H9 (cell line): ENCODE data around the gene TAF11L3. TPM values are rescaled to one million over a fixed set of nuclear protein-coding genes. Genes with fewer than 3 reads are reported as not detected.

ENCODE experiments used
- DNase-seq: peaks from one replicate; pipeline ENCODE4 v3.0.0-alpha.2; 2017
- H2AFZ ChIP-seq: one replicate; pipeline ENCODE4 v1.6.1; 2013; ENCODE audit warnings: mild to moderate bottlenecking, low read length, control low read depth, moderate library complexity
- H2AK5ac ChIP-seq: 2 replicates; pipeline ENCODE4 v1.6.1; 2013; ENCODE audit warnings: low read length, control low read depth, mixed read lengths; ENCODE audit not compliant: insufficient read length
- H2BK120ac ChIP-seq: one replicate; pipeline ENCODE4 v1.6.1; 2013; ENCODE audit warnings: low read depth, mild to moderate bottlenecking, low read length, control low read depth, inconsistent platforms; ENCODE audit not compliant: poor library complexity, severe bottlenecking
- H2BK12ac ChIP-seq: 2 replicates; pipeline ENCODE4 v1.6.1; 2013; ENCODE audit warnings: low read length, control low read depth, mixed read lengths, low read depth; ENCODE audit not compliant: insufficient read length
- H2BK15ac ChIP-seq: 2 replicates; pipeline ENCODE4 v1.6.1; 2013; ENCODE audit warnings: low read depth, low read length, control low read depth
- H2BK20ac ChIP-seq: one replicate; pipeline ENCODE4 v1.6.1; 2013; ENCODE audit warnings: low read depth, mild to moderate bottlenecking, low read length, control low read depth, inconsistent platforms; ENCODE audit not compliant: poor library complexity, severe bottlenecking
- H2BK5ac ChIP-seq: 2 replicates; pipeline ENCODE4 v1.6.1; 2013; ENCODE audit warnings: low read length, control low read depth, mixed read lengths; ENCODE audit not compliant: insufficient read length
- H3K14ac ChIP-seq: 2 replicates; pipeline ENCODE4 v1.6.1; 2013; ENCODE audit warnings: low read length, control low read depth; ENCODE audit not compliant: insufficient read depth
- H3K18ac ChIP-seq: 2 replicates; pipeline ENCODE4 v1.6.1; 2013; ENCODE audit warnings: low read depth, mild to moderate bottlenecking, mixed read lengths, low read length, control low read depth; ENCODE audit not compliant: insufficient read length
- H3K23ac ChIP-seq: 2 replicates; pipeline ENCODE4 v1.6.1; 2013; ENCODE audit warnings: low read length, control low read depth, mixed read lengths, low read depth; ENCODE audit not compliant: insufficient read length
- H3K23me2 ChIP-seq: 2 replicates; pipeline ENCODE4 v1.6.1; 2013; ENCODE audit warnings: low read depth, mild to moderate bottlenecking, mixed read lengths, low read length, control low read depth; ENCODE audit not compliant: insufficient read length, poor library complexity, severe bottlenecking
- H3K27ac ChIP-seq: 2 replicates; pipeline ENCODE4 v1.5.1; 2013; ENCODE audit warnings: low read length, control low read depth, mixed read lengths, low read depth; ENCODE audit not compliant: insufficient read length
- H3K27me3 ChIP-seq: 2 replicates; pipeline ENCODE4 v1.6.1; 2013; ENCODE audit warnings: low read length, control low read depth, inconsistent platforms; ENCODE audit not compliant: insufficient read depth
- H3K4ac ChIP-seq: 2 replicates; pipeline ENCODE4 v1.6.1; 2013; ENCODE audit warnings: low read depth, mild to moderate bottlenecking, control low read depth, inconsistent platforms, low read length, moderate library complexity
- H3K4me1 ChIP-seq: 2 replicates; pipeline ENCODE4 v1.6.1; 2013; ENCODE audit warnings: low read length, control low read depth, inconsistent platforms; ENCODE audit not compliant: insufficient read depth
- H3K4me2 ChIP-seq: 2 replicates; pipeline ENCODE4 v1.6.1; 2013; ENCODE audit warnings: low read length, control low read depth, mixed read lengths; ENCODE audit not compliant: insufficient read length, insufficient read depth
- H3K56ac ChIP-seq: 2 replicates; pipeline ENCODE4 v1.6.1; 2013; ENCODE audit warnings: low read depth, mild to moderate bottlenecking, mixed read lengths, low read length, control low read depth; ENCODE audit not compliant: insufficient read length
- H3K79me1 ChIP-seq: 2 replicates; pipeline ENCODE4 v1.6.1; 2013; ENCODE audit warnings: low read depth, mild to moderate bottlenecking, moderate library complexity, low read length, control low read depth, inconsistent platforms; ENCODE audit not compliant: insufficient read depth, poor library complexity, severe bottlenecking
- H3K79me2 ChIP-seq: 2 replicates; pipeline ENCODE4 v1.6.1; 2013; ENCODE audit warnings: low read length, control low read depth, inconsistent platforms; ENCODE audit not compliant: insufficient read depth
- H3K9ac ChIP-seq: 2 replicates; pipeline ENCODE4 v1.6.1; 2013; ENCODE audit warnings: low read length, control low read depth, mixed read lengths; ENCODE audit not compliant: insufficient read length; ENCODE audit errors: extremely low read depth
- H3K9me3 ChIP-seq: one replicate; pipeline ENCODE4 v1.6.1; 2013; ENCODE audit warnings: low read depth, low read length, inconsistent platforms; ENCODE audit not compliant: control insufficient read depth
- H3T11ph ChIP-seq: one replicate; pipeline ENCODE4 v1.6.1; 2013; ENCODE audit warnings: mild to moderate bottlenecking, low read length, control low read depth, inconsistent platforms
- H4K20me1 ChIP-seq: one replicate; pipeline ENCODE4 v1.6.1; 2013; ENCODE audit not compliant: control insufficient read depth, insufficient read length, insufficient read depth
- H4K5ac ChIP-seq: 2 replicates; pipeline ENCODE4 v1.6.1; 2013; ENCODE audit warnings: low read depth, mild to moderate bottlenecking, mixed read lengths, low read length, control low read depth; ENCODE audit not compliant: insufficient read length
- H4K8ac ChIP-seq: replicated peaks from 2 replicates; pipeline ENCODE4 v1.6.1; 2013; ENCODE audit warnings: low read length, control low read depth, mixed read lengths, low read depth; ENCODE audit not compliant: insufficient read length
- H4K91ac ChIP-seq: 2 replicates; pipeline ENCODE4 v1.6.1; 2013; ENCODE audit warnings: low read depth, mild to moderate bottlenecking, moderate library complexity, mixed read lengths, low read length, control low read depth; ENCODE audit not compliant: insufficient read length
- H3K27ac Mint-ChIP-seq, 3 experiments: 2 replicates in 2 of 3; 3 replicates in 1 of 3; pipeline ENCODE4 v1.8.0; 2020 to 2021; ENCODE audit warnings: mixed read lengths in 3 of 3, mild to moderate bottlenecking in 1 of 3, moderate library complexity in 1 of 3
- H3K27me3 Mint-ChIP-seq: 2 replicates; pipeline ENCODE4 v1.8.0; 2021; ENCODE audit warnings: low read depth, mild to moderate bottlenecking, moderate library complexity, mixed read lengths
- H3K36me3 Mint-ChIP-seq, 3 experiments: 2 replicates in 2 of 3; 3 replicates in 1 of 3; pipeline ENCODE4 v1.8.0; 2020 to 2021; ENCODE audit warnings: low read depth in 3 of 3, mixed read lengths in 3 of 3; ENCODE audit not compliant: insufficient read depth in 1 of 3
- H3K4me1 Mint-ChIP-seq, 2 experiments: 2 replicates each; pipeline ENCODE4 v1.8.0; 2020; ENCODE audit warnings: mixed read lengths in 2 of 2
- H3K4me3 Mint-ChIP-seq, 2 experiments: 2 replicates in 1 of 2; 3 replicates in 1 of 2; pipeline ENCODE4 v1.8.0; 2020 to 2021; ENCODE audit warnings: mild to moderate bottlenecking in 2 of 2, mixed read lengths in 2 of 2, moderate library complexity in 1 of 2
- H3K9me3 Mint-ChIP-seq, 2 experiments: 2 replicates in 1 of 2; 3 replicates in 1 of 2; pipeline ENCODE4 v1.8.0; 2020; ENCODE audit warnings: mild to moderate bottlenecking in 2 of 2, mixed read lengths in 2 of 2, moderate library complexity in 1 of 2
- WGBS: extraction: QIAGEN DNeasy Blood & Tissue Kit; methylation state at CpG from one replicate; pipeline ENCODE4 v1.1.7; 2013; ENCODE audit warnings: missing lambda C conversion rate, low lambda C conversion rate, mixed read lengths; ENCODE audit not compliant: insufficient read length; ENCODE audit errors: extremely low coverage; 5-methylcytosine and 5-hydroxymethylcytosine counted together
- total RNA-seq: library from RNA; stranded (reverse); gene quantifications from 2 replicates; pipeline ENCODE4 v1.2.1, GENCODE V29; 2021
- TF ChIP-seq, protein P1 (sequence below): fragments of 200-600 bp; sonication (generic); conservative IDR thresholded peaks from 3 replicates; pipeline ENCODE4 v1.8.0; 2021; ENCODE audit warnings: antibody characterized with exemption, mild to moderate bottlenecking

TAF11L3 gene
- total RNA-seq, 1 experiment from 2014 or later: not detected

DNA sequence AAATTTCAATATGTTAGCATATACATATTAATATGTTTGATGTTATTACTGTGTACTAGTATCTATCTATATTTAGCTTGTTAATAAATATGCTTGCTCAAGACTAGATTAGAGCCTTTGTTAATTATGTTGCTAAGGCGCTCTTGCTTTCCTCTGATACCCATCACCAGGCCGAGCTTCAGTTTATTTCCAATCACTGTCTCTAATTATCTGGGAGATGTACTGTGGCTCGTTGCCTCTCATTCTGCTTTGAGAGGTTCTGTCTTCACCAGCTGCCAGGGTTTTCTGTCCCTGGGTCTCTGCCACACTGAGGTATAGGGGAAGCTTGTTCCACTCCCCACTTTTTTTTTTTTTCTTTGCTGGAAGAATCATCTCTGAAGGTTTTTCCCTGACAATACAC is 41.1 kb upstream of the TAF11L3 start:
- Mint-ChIP-seq H3K4me3 (no peak overlapping the region), H3K4me1 (peaks cover 6 to 8% of the 10 kb centered on the region in 2 experiments), H3K27me3 (no peaks in the 10 kb centered on the region), H3K36me3 (no peaks in the 10 kb centered on the region), H3K9me3 (no peaks in the 10 kb centered on the region), H3K27ac (no peak overlapping the region)
- no peak overlapping the region for H2BK12ac ChIP-seq
- H3T11ph ChIP-seq: no peak overlapping the region
- H3K4ac ChIP-seq: no peak overlapping the region
- H3K9me3 ChIP-seq: no peaks in the 10 kb centered on the region
- H4K20me1 ChIP-seq: no peaks in the 10 kb centered on the region
- no peak overlapping the region for H3K27ac ChIP-seq
- TF ChIP-seq, protein P1, sequence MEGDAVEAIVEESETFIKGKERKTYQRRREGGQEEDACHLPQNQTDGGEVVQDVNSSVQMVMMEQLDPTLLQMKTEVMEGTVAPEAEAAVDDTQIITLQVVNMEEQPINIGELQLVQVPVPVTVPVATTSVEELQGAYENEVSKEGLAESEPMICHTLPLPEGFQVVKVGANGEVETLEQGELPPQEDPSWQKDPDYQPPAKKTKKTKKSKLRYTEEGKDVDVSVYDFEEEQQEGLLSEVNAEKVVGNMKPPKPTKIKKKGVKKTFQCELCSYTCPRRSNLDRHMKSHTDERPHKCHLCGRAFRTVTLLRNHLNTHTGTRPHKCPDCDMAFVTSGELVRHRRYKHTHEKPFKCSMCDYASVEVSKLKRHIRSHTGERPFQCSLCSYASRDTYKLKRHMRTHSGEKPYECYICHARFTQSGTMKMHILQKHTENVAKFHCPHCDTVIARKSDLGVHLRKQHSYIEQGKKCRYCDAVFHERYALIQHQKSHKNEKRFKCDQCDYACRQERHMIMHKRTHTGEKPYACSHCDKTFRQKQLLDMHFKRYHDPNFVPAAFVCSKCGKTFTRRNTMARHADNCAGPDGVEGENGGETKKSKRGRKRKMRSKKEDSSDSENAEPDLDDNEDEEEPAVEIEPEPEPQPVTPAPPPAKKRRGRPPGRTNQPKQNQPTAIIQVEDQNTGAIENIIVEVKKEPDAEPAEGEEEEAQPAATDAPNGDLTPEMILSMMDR: no peak
- no peaks in the 10 kb centered on the region for H3K27me3 ChIP-seq
- H2BK15ac ChIP-seq: no peak overlapping the region
- H2BK120ac ChIP-seq: no peak overlapping the region
- no peaks in the 10 kb centered on the region for H3K79me2 ChIP-seq
- H3K56ac ChIP-seq: no peak overlapping the region
- H2BK20ac ChIP-seq: no peak overlapping the region
- H3K14ac ChIP-seq: no peak overlapping the region
- H4K8ac ChIP-seq: no peak overlapping the region
- H3K9ac ChIP-seq: no peak overlapping the region
- H3K4me1 ChIP-seq: no peaks in the 10 kb centered on the region
- H3K23ac ChIP-seq: no peak overlapping the region
- no peaks in the 10 kb centered on the region for H3K23me2 ChIP-seq
- no CpG with 5 or more reads among the region's 3 CpGs for WGBS
- no peaks in the 10 kb centered on the region for H3K79me1 ChIP-seq
- H2AFZ ChIP-seq: no peak overlapping the region
- H3K18ac ChIP-seq: no peak overlapping the region
- H2AK5ac ChIP-seq: no peak overlapping the region
- no peak overlapping the region for H4K91ac ChIP-seq
- no peak overlapping the region for H2BK5ac ChIP-seq
- no peak overlapping the region for H4K5ac ChIP-seq
- no peak overlapping the region for H3K4me2 ChIP-seq
- DNase-seq: no peak
